Measurements from ENCODE around the gene CDH4.

CDH4 gene

GRCh38 chr20:61739086-61739831 lies 487.2 kb downstream of the CDH4 start:
- no peaks in the 10 kb centered on the region for H3K79me1 ChIP-seq (ENCODE audit: low read depth, low read length)
- H3K4me1 ChIP-seq (ENCODE audit: control insufficient read depth in 2 of 2, insufficient read depth in 1 of 2, low read depth in 1 of 2, low read length in 2 of 2) = peaks cover 4% of the 10 kb centered on the region in 2 donors
- H2BK5ac ChIP-seq (ENCODE audit: low read length) = no peak overlapping the region
- no peak overlapping the region for H2AK5ac ChIP-seq (ENCODE audit: low read depth, low read length)
- no peak overlapping the region for H3K9ac ChIP-seq (ENCODE audit: low read depth, low read length, poor library complexity)
- H4K8ac ChIP-seq (ENCODE audit: low read depth, low read length) = no peak overlapping the region
- H3K18ac ChIP-seq (ENCODE audit: low read length) = peak overlapping the region; percentile 7
- H3K23ac ChIP-seq (ENCODE audit: low read depth, low read length, poor library complexity) = peak overlapping the region; percentile 29
- DNase-seq (ENCODE audit: low spot score) = no peak
- H2BK15ac ChIP-seq (ENCODE audit: low read length) = no peak overlapping the region
- no peaks in the 10 kb centered on the region for H3K36me3 ChIP-seq (replicated peaks in 1 of 2; ENCODE audit: control insufficient read depth in 2 of 2, insufficient read depth in 2 of 2, low read length in 2 of 2)
- H3K14ac ChIP-seq (ENCODE audit: low read length) = no peak overlapping the region
- H3K4ac ChIP-seq (ENCODE audit: low read length) = no peak overlapping the region
- H3K27ac ChIP-seq (replicated peaks; ENCODE audit: low read length) = no peak overlapping the region
- H3K9me3 ChIP-seq (replicated peaks in 1 of 2; ENCODE audit: control insufficient read depth in 2 of 2, insufficient read depth in 1 of 2, low read depth in 1 of 2, low read length in 2 of 2) = peaks cover 0 to 2% of the 10 kb centered on the region in 2 donors
- H2BK12ac ChIP-seq (ENCODE audit: low read length) = no peak overlapping the region
- H3K4me2 ChIP-seq (ENCODE audit: insufficient read depth, low read length, poor library complexity, severe bottlenecking) = no peak overlapping the region
- no peak overlapping the region for H4K91ac ChIP-seq (ENCODE audit: low read depth, low read length, poor library complexity)
- no peak overlapping the region for H2AFZ ChIP-seq (ENCODE audit: low read length)
- WGBS, 2 donors (ENCODE audit: extremely low coverage in 2 of 2, insufficient read length in 2 of 2, insufficient replicate concordance in 1 of 2) = no CpG with 5 or more reads among the region's 19 CpGs
- no peak overlapping the region for H3K4me3 ChIP-seq (ENCODE audit: low read length in 2 of 2)
- no peaks in the 10 kb centered on the region for H3K27me3 ChIP-seq (ENCODE audit: control insufficient read depth in 3 of 3, insufficient read depth in 3 of 3, low read depth in 1 of 3, low read length in 3 of 3)
- no peak overlapping the region for H2BK120ac ChIP-seq (ENCODE audit: low read depth, low read length)

- H2AK5ac ChIP-seq (ENCODE audit: low read depth, low read length) = no peak overlapping the region
- no peaks in the 10 kb centered on the region for H3K36me3 ChIP-seq (replicated peaks in 1 of 2; ENCODE audit: control insufficient read depth in 2 of 2, insufficient read depth in 2 of 2, low read length in 2 of 2)
- no peak overlapping the region for H3K14ac ChIP-seq (ENCODE audit: low read length)
- H3K4me2 ChIP-seq (ENCODE audit: insufficient read depth, low read length, poor library complexity, severe bottlenecking) = no peak overlapping the region
- H2BK12ac ChIP-seq (ENCODE audit: low read length) = no peak overlapping the region
- no peak overlapping the region for H2BK5ac ChIP-seq (ENCODE audit: low read length)
- no peak for DNase-seq (ENCODE audit: low spot score)
- WGBS, 2 donors (ENCODE audit: extremely low coverage in 2 of 2, insufficient read length in 2 of 2, insufficient replicate concordance in 1 of 2) = no CpG with 5 or more reads among the region's 8 CpGs
- H4K8ac ChIP-seq (ENCODE audit: low read depth, low read length) = no peak overlapping the region
- H2BK120ac ChIP-seq (ENCODE audit: low read depth, low read length) = no peak overlapping the region
- no peak overlapping the region for H3K9ac ChIP-seq (ENCODE audit: low read depth, low read length, poor library complexity)
- H3K79me1 ChIP-seq (ENCODE audit: low read depth, low read length) = no peaks in the 10 kb centered on the region
- no peak overlapping the region for H2AFZ ChIP-seq (ENCODE audit: low read length)
- no peak overlapping the region for H4K91ac ChIP-seq (ENCODE audit: low read depth, low read length, poor library complexity)
- no peak overlapping the region for H3K27ac ChIP-seq (replicated peaks; ENCODE audit: low read length)
- peaks cover 0 to 2% of the 10 kb centered on the region in 2 donors for H3K9me3 ChIP-seq (replicated peaks in 1 of 2; ENCODE audit: control insufficient read depth in 2 of 2, insufficient read depth in 1 of 2, low read depth in 1 of 2, low read length in 2 of 2)
- H3K4me3 ChIP-seq (ENCODE audit: low read length in 2 of 2) = no peak overlapping the region
- no peak overlapping the region for H3K23ac ChIP-seq (ENCODE audit: low read depth, low read length, poor library complexity)
- H3K27me3 ChIP-seq (ENCODE audit: control insufficient read depth in 3 of 3, insufficient read depth in 3 of 3, low read depth in 1 of 3, low read length in 3 of 3) = no peaks in the 10 kb centered on the region
- no peaks in the 10 kb centered on the region for H3K4me1 ChIP-seq (ENCODE audit: control insufficient read depth in 2 of 2, insufficient read depth in 1 of 2, low read depth in 1 of 2, low read length in 2 of 2)
- H3K18ac ChIP-seq (ENCODE audit: low read length) = no peak overlapping the region
- no peak overlapping the region for H2BK15ac ChIP-seq (ENCODE audit: low read length)
- H3K4ac ChIP-seq (ENCODE audit: low read length) = no peak overlapping the region
Observed at GRCh38 chr20:61739832-61740118, 487.7 kb downstream of the CDH4 start.

- Histone ChIP-seq H4K8ac (ENCODE audit: low read depth, low read length) (no peak overlapping the region), H3K4ac (ENCODE audit: low read length) (no peak overlapping the region), H3K14ac (ENCODE audit: low read length) (no peak overlapping the region), H3K9me3 (replicated peaks in 1 of 2; ENCODE audit: control insufficient read depth in 2 of 2, insufficient read depth in 1 of 2, low read depth in 1 of 2, low read length in 2 of 2) (peaks cover 0 to 2% of the 10 kb centered on the region in 2 donors), H3K18ac (ENCODE audit: low read length) (no peak overlapping the region), H2BK5ac (ENCODE audit: low read length) (no peak overlapping the region), H2BK120ac (ENCODE audit: low read depth, low read length) (no peak overlapping the region), H3K27ac (replicated peaks; ENCODE audit: low read length) (no peak overlapping the region), H2AK5ac (ENCODE audit: low read depth, low read length) (no peak overlapping the region), H3K4me1 (ENCODE audit: control insufficient read depth in 2 of 2, insufficient read depth in 1 of 2, low read depth in 1 of 2, low read length in 2 of 2) (no peaks in the 10 kb centered on the region), H3K4me3 (ENCODE audit: low read length in 2 of 2) (no peak overlapping the region), H3K36me3 (replicated peaks in 1 of 2; ENCODE audit: control insufficient read depth in 2 of 2, insufficient read depth in 2 of 2, low read length in 2 of 2) (no peaks in the 10 kb centered on the region), H3K23ac (ENCODE audit: low read depth, low read length, poor library complexity) (no peak overlapping the region), H3K9ac (ENCODE audit: low read depth, low read length, poor library complexity) (no peak overlapping the region), H2BK15ac (ENCODE audit: low read length) (no peak overlapping the region), H4K91ac (ENCODE audit: low read depth, low read length, poor library complexity) (no peak overlapping the region), H2BK12ac (ENCODE audit: low read length) (no peak overlapping the region), H3K27me3 (ENCODE audit: control insufficient read depth in 3 of 3, insufficient read depth in 3 of 3, low read depth in 1 of 3, low read length in 3 of 3) (no peaks in the 10 kb centered on the region), H3K4me2 (ENCODE audit: insufficient read depth, low read length, poor library complexity, severe bottlenecking) (no peak overlapping the region), H2AFZ (ENCODE audit: low read length) (no peak overlapping the region), H3K79me1 (ENCODE audit: low read depth, low read length) (no peaks in the 10 kb centered on the region)
- no peak for DNase-seq (ENCODE audit: low spot score)
- WGBS, 2 donors (ENCODE audit: extremely low coverage in 2 of 2, insufficient read length in 2 of 2, insufficient replicate concordance in 1 of 2) = no CpG with 5 or more reads among the region's 16 CpGs
Observed at GRCh38 chr20:61742097-61742825, 490.2 kb downstream of the CDH4 start.

- no peak overlapping the region for H2BK12ac ChIP-seq (ENCODE audit: low read length)
- H3K18ac ChIP-seq (ENCODE audit: low read length) = no peak overlapping the region
- H3K4ac ChIP-seq (ENCODE audit: low read length) = no peak overlapping the region
- H3K27ac ChIP-seq (replicated peaks; ENCODE audit: low read length) = no peak overlapping the region
- no peak overlapping the region for H3K23ac ChIP-seq (ENCODE audit: low read depth, low read length, poor library complexity)
- H2BK5ac ChIP-seq (ENCODE audit: low read length) = no peak overlapping the region
- H2AFZ ChIP-seq (ENCODE audit: low read length) = no peak overlapping the region
- WGBS, 2 donors (ENCODE audit: extremely low coverage in 2 of 2, insufficient read length in 2 of 2, insufficient replicate concordance in 1 of 2) = no CpG with 5 or more reads among the region's 16 CpGs
- H3K79me1 ChIP-seq (ENCODE audit: low read depth, low read length) = no peaks in the 10 kb centered on the region
- H2BK120ac ChIP-seq (ENCODE audit: low read depth, low read length) = no peak overlapping the region
- H2BK15ac ChIP-seq (ENCODE audit: low read length) = no peak overlapping the region
- H3K36me3 ChIP-seq (replicated peaks in 1 of 2; ENCODE audit: control insufficient read depth in 2 of 2, insufficient read depth in 2 of 2, low read length in 2 of 2) = no peaks in the 10 kb centered on the region
- no peaks in the 10 kb centered on the region for H3K27me3 ChIP-seq (ENCODE audit: control insufficient read depth in 3 of 3, insufficient read depth in 3 of 3, low read depth in 1 of 3, low read length in 3 of 3)
- H3K4me1 ChIP-seq (ENCODE audit: control insufficient read depth in 2 of 2, insufficient read depth in 1 of 2, low read depth in 1 of 2, low read length in 2 of 2) = no peaks in the 10 kb centered on the region
- H3K14ac ChIP-seq (ENCODE audit: low read length) = peak overlapping the region; percentile 25
- H4K8ac ChIP-seq (ENCODE audit: low read depth, low read length) = peak overlapping the region; percentile 20
- peaks cover 0 to under 1% of the 10 kb centered on the region in 2 donors for H3K9me3 ChIP-seq (replicated peaks in 1 of 2; ENCODE audit: control insufficient read depth in 2 of 2, insufficient read depth in 1 of 2, low read depth in 1 of 2, low read length in 2 of 2)
- H3K4me3 ChIP-seq (ENCODE audit: low read length in 2 of 2) = no peak overlapping the region
- DNase-seq (ENCODE audit: low spot score) = no peak
- H4K91ac ChIP-seq (ENCODE audit: low read depth, low read length, poor library complexity) = no peak overlapping the region
- H2AK5ac ChIP-seq (ENCODE audit: low read depth, low read length) = no peak overlapping the region
- no peak overlapping the region for H3K4me2 ChIP-seq (ENCODE audit: insufficient read depth, low read length, poor library complexity, severe bottlenecking)
- H3K9ac ChIP-seq (ENCODE audit: low read depth, low read length, poor library complexity) = peak overlapping the region; percentile 74
Observed at GRCh38 chr20:61743606-61744005, 491.5 kb downstream of the CDH4 start.
